Epithelial cell of esophagus (primary cell): ENCODE measurements around the gene CFAP299.
"Not testable (repeated sequence)": the region's sequence is repeated elsewhere in the genome, so short reads cannot be mapped to it uniquely, and the experiment has no call there.

ENCODE experiments used
- DNase-seq: peaks from one replicate; pipeline ENCODE4 v3.0.0; 2010; ENCODE audit warnings: low read depth
- H3K4me3 ChIP-seq: 2 replicates; pipeline ENCODE4 v1.5.1; 2011; ENCODE audit warnings: mild to moderate bottlenecking, low read length, control low read depth
- CTCF ChIP-seq: IDR thresholded peaks from 2 replicates; pipeline ENCODE4 v1.5.1; 2011; ENCODE audit warnings: low read depth, mild to moderate bottlenecking, low read length, control low read depth, inconsistent platforms; ENCODE audit not compliant: insufficient read depth; ENCODE audit errors: missing control alignments

CFAP299 gene

GRCh38 chr4:80331693-80332092 is 3.8 kb upstream of the CFAP299 start:
- DNase-seq, result no peak
- no peak for TF ChIP-seq CTCF
- H3K4me3 ChIP-seq, result no peak overlapping the region

- H3K4me3 ChIP-seq, result no peak overlapping the region
- TF ChIP-seq CTCF, result no peak
- peak; percentile 34 for DNase-seq
Measured at GRCh38 chr4:80333121-80333520, 2.4 kb upstream of the CFAP299 start.

DNA sequence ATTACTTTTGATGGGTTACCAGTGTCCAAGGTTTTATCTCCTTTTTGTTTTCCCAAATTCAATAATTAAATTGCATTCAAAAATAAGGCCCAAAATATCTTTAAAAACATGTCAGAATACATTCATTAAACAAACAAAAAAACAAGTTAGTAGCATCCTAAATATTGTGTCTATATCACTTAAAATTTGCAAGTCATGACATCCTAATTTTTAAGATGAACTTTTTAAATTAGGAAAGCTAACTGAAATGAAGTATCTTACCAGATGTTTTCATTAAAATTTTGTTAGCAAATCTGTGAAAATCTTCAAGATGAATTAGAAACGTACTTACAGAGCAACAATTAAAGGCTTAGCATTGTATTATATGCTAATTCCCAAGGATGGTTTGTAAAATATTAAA is 962 bp upstream of the CFAP299 start:
- TF ChIP-seq CTCF, result no peak
- DNase-seq, result no peak
- H3K4me3 ChIP-seq, result no peak overlapping the region

DNA sequence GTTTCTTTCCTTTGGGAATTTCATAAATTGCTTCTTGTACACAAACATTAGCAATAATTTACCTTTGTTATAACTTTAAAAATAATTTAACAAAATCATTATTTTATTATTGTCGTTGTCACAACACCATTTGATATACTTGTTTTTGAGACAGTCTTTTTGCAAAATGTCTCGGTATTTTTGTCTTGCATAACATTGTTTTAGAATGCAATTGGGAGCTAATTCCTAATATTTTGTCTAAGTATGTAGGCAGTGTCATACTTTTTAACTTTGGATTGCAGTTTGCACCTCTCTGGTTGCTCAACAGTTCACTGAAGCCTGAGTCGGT is 340 bp upstream of the CFAP299 start:
- TF ChIP-seq CTCF, result no peak
- H3K4me3 ChIP-seq, result peak overlapping the region; percentile 70
- DNase-seq, result no peak

DNA sequence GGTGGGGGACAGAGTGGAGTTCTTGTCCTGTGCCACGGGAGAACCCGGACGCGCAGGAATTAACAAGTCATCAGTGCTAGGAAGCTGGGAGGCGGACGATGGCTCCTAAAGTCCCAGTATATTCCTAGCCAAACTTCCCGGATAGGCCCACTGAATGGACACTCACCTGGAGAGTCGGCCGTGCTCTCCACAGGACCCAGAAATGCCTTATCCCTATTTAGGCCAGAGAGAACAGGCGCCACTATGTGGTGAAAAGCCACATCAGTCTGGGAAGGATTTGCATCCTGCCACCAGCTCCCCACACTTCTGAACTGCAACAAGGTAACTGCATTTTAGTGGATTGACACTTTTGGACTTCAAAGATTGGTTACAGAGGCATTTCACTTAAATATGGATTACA is 1.1 kb downstream of the CFAP299 start:
- peak; percentile 71 for DNase-seq
- TF ChIP-seq CTCF, result peak; percentile 54
- no peak overlapping the region for H3K4me3 ChIP-seq

DNA sequence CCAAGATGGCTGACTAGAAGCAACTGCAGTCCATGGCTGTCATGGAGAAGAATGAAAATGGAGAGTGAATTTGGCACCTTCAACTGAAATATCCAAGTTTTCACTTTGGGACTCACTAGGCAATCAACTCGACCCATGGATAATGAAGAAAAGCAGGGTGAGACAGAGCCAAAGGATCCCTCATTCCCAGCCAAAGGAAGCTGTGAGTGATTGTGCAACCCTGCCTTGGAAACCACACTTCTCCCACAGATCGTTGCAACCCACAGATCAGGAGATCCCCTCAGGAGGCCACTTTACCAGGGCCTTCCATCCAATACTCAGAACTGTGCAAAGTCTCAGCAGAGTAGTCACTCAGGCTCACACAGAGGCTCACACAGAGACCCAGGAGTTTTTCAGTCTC is 4.5 kb downstream of the CFAP299 start:
- H3K4me3 ChIP-seq, result no peak overlapping the region
- no peak for DNase-seq
- TF ChIP-seq CTCF, result no peak

- DNase-seq, H3K4me3 ChIP-seq: not testable (repeated sequence)
Measured at GRCh38 chr4:80342684-80343083, 7.2 kb downstream of the CFAP299 start.

- H3K4me3 ChIP-seq, result no peak overlapping the region
- DNase-seq, result no peak
- no peak for TF ChIP-seq CTCF
Measured at GRCh38 chr4:80343887-80344286, 8.4 kb downstream of the CFAP299 start.
